K562 (cell line): Measurements from ENCODE around the gene DNAH3. TPM values are rescaled to one million over a fixed set of nuclear protein-coding genes. Genes with fewer than 3 reads are reported as not detected.

Experiments
- ATAC-seq: fragments of 200-7000 bp; cut with Tn5 transposase; 3 replicates; pipeline ENCODE4 v1.9.1; 2020; ENCODE audit warnings: moderate library complexity
- BruUV-seq: library from RNA; stranded (reverse); fragments of 400-500 nt; replicated peaks from 2 replicates; lab custom pipeline; 2021; lab: Mats Ljungman, UMichigan
- CTCF ChIA-PET: fragments of 300-600 bp; formaldehyde crosslinking; extraction: SDS; loops from one replicate; lab custom pipeline; 2021; ENCODE audit warnings: low intra/inter-chr PET ratio; lab: Yijun Ruan, JAX
- POLR2A ChIA-PET: fragments of 300-600, 350-650 bp; sonication (Branson Sonifier 250); formaldehyde crosslinking; extraction: SDS; loops from one replicate; lab custom pipeline; 2021; ENCODE audit warnings: antibody characterized with exemption, inconsistent platforms; lab: Yijun Ruan, JAX
- DNase-seq, 4 experiments: peaks; one replicate each; pipeline versions ENCODE4 v3.0.0 to v3.0.0-alpha.2; 2011 to 2018; ENCODE audit warnings: low spot score in 3 of 4, mixed read lengths in 3 of 4; ENCODE audit errors: extremely low read depth in 1 of 4
- FAIRE-seq: peaks from 2 replicates; lab custom pipeline; 2011; peaks lifted over from hg19 to GRCh38; lab: Jason Lieb, UNC
- H2AFZ ChIP-seq: 2 replicates; pipeline ENCODE4 v1.6.0; 2011; ENCODE audit warnings: low read depth, low read length, control low read depth, inconsistent platforms
- H3K27ac ChIP-seq: fragments of 200-600 bp; 3 replicates; pipeline ENCODE4 v1.8.0; 2011; ENCODE audit warnings: low read depth, mild to moderate bottlenecking, control low read depth, inconsistent platforms, low read length, moderate library complexity, mixed read lengths; ENCODE audit errors: extremely low read depth
- H3K27me3 ChIP-seq, 2 experiments: fragments of 300-600 bp in 1 of 2; 2 replicates in 1 of 2; 3 replicates in 1 of 2; pipeline versions ENCODE4 v1.6.0 to v1.8.0; 2011; ENCODE audit warnings: inconsistent platforms in 2 of 2, low read length in 2 of 2, mild to moderate bottlenecking in 1 of 2, mixed read lengths in 1 of 2, moderate library complexity in 1 of 2; ENCODE audit not compliant: control insufficient read depth in 2 of 2, insufficient read depth in 2 of 2
- H3K36me3 ChIP-seq: fragments of 300-600 bp; 3 replicates; pipeline ENCODE4 v1.8.0; 2011; ENCODE audit warnings: mild to moderate bottlenecking, low read length, inconsistent platforms; ENCODE audit not compliant: control insufficient read depth, insufficient read depth
- H3K4me1 ChIP-seq, 2 experiments: fragments of 200-600 bp in 1 of 2; replicated peaks in 1 of 2; 2 replicates in 1 of 2; 3 replicates in 1 of 2; pipeline versions ENCODE4 v1.5.1 to v1.8.0; 2011; ENCODE audit warnings: inconsistent platforms in 2 of 2, low read length in 2 of 2, mild to moderate bottlenecking in 1 of 2, mixed read lengths in 1 of 2, moderate library complexity in 1 of 2; ENCODE audit not compliant: control insufficient read depth in 2 of 2, insufficient read depth in 2 of 2
- H3K4me2 ChIP-seq: 2 replicates; pipeline ENCODE4 v1.6.1; 2011; ENCODE audit warnings: low read length, control low read depth, inconsistent platforms, mixed read lengths; ENCODE audit not compliant: insufficient read depth
- H3K4me3 ChIP-seq: fragments of 200-600 bp; sonication (generic), shearing (Covaris generic); 2 replicates; pipeline ENCODE4 v1.5.1; 2016; ENCODE audit warnings: control low read depth, inconsistent platforms
- H3K79me2 ChIP-seq: fragments of 200-600 bp; 3 replicates; pipeline ENCODE4 v1.8.0; 2011; ENCODE audit warnings: low read length, inconsistent platforms; ENCODE audit not compliant: control insufficient read depth, insufficient read depth
- H3K9ac ChIP-seq, 2 experiments: 2 replicates each; pipeline versions ENCODE4 v1.6.0 to v1.6.1; 2011; ENCODE audit warnings: low read depth in 2 of 2, low read length in 2 of 2, control low read depth in 1 of 2, inconsistent platforms in 1 of 2, mild to moderate bottlenecking in 1 of 2, mixed read lengths in 1 of 2; ENCODE audit not compliant: insufficient read depth in 1 of 2
- H3K9me1 ChIP-seq: one replicate; pipeline ENCODE4 v1.6.0; 2011; ENCODE audit warnings: inconsistent platforms, mild to moderate bottlenecking, low read length, moderate library complexity; ENCODE audit not compliant: control insufficient read depth, insufficient read depth
- H3K9me3 ChIP-seq: replicated peaks from 2 replicates; pipeline ENCODE4 v1.5.1; 2011; ENCODE audit warnings: low read depth, low read length, inconsistent platforms; ENCODE audit not compliant: control insufficient read depth, insufficient read depth
- H4K20me1 ChIP-seq: replicated peaks from 2 replicates; pipeline ENCODE4 v1.6.1; 2011; ENCODE audit warnings: low read length, inconsistent platforms, mixed read lengths; ENCODE audit not compliant: control insufficient read depth, insufficient read depth
- NKRF ChIP-seq: fragments of 450-650 bp; IDR thresholded peaks from 2 replicates; pipeline ENCODE4 v1.6.1; 2016; ENCODE audit warnings: borderline replicate concordance
- PTTG1 ChIP-seq: fragments of 450-650 bp; IDR thresholded peaks from 2 replicates; pipeline ENCODE4 v1.6.1; 2016; ENCODE audit warnings: low read depth, mild to moderate bottlenecking, missing genetic modification characterization, missing compliant biosample characterization
- USF1 ChIP-seq: sonication (generic); formaldehyde crosslinking; IDR thresholded peaks from 2 replicates; pipeline ENCODE4 v1.9.0; 2022; ENCODE audit warnings: mild to moderate bottlenecking, missing genetic modification reagents
- ZNF41 ChIP-seq: fragments of 250-450 bp; sonication (Bioruptor Pico); conservative IDR thresholded peaks from 2 replicates; pipeline ENCODE4 v1.4.0; 2020; ENCODE audit warnings: mild to moderate bottlenecking
- ZNF512 ChIP-seq: IDR thresholded peaks from 2 replicates; pipeline ENCODE4 v1.6.1; 2016; ENCODE audit warnings: missing genetic modification characterization, missing compliant biosample characterization
- WGBS: fragments of 100-300 bp; shearing (Covaris generic); methylation state at CpG from one replicate; pipeline ENCODE4 v1.1.6; 2016; ENCODE audit warnings: low coverage, mixed read lengths; ENCODE audit not compliant: insufficient coverage; ENCODE audit errors: missing lambda C conversion rate; 5-methylcytosine and 5-hydroxymethylcytosine counted together
- in situ Hi-C: fragments of 300-500 bp; cut with MboI; formaldehyde crosslinking; loops from 4 replicates; pipeline ENCODE4 v1.15.0; 2018; ENCODE audit warnings: inconsistent platforms, mixed read lengths
- intact Hi-C: fragments of 100-400 bp; cut with micrococcal nuclease; formaldehyde crosslinking; loops from 2 replicates; pipeline ENCODE4 v1.14.2; 2022
- polyA plus RNA-seq, 8 experiments: library from polyadenylated mRNA; depleted of rRNA in 4 of 8; stranded (reverse) in 5 of 8; unstranded in 3 of 8; fragments of >200 nt; fragmentation: Nextera tagmentation in 2 of 8; fragmentation: Illumina TruSeq in 1 of 8; extraction: Ambion mirVana in 2 of 8; extraction: Trizol in 1 of 8; gene quantifications; 2 replicates each; pipeline versions ENCODE4 v1.2.1 to v1.2.3, GENCODE V29; 2011 to 2014; ENCODE audit warnings: inconsistent platforms in 1 of 8, missing spikeins in 1 of 8
- total RNA-seq, 7 experiments: library from RNA; depleted of rRNA in 6 of 7; stranded (reverse); fragments of >200 nt in 6 of 7; fragmentation: Illumina TruSeq in 2 of 7; extraction: Trizol in 2 of 7; gene quantifications; 2 replicates each; pipeline versions ENCODE4 v1.2.1 to v1.2.3, GENCODE V29; 2011 to 2021; ENCODE audit warnings: low replicate concordance in 1 of 7
- TF ChIP-seq, protein P1 (sequence below): fragments of 450-650 bp; IDR thresholded peaks from 2 replicates; pipeline ENCODE4 v1.6.1; 2016

Gene DNAH3
- total and polyA plus RNA-seq, 9 of the 15 experiments (the other 6 are each of a cell fraction or from before 2014, with no cell fraction given), result 0.32 to 0.84 (median 0.44) TPM

- CTCF ChIA-PET, result no interaction called here
- no peaks in the 10 kb centered on the region for H3K36me3 ChIP-seq
Measured at GRCh38 chr16:20960899-20961298, 189.7 kb downstream of the DNAH3 start.

More at GRCh38 chr16:20960899-20961298, 189.7 kb downstream of the DNAH3 start:
- in situ Hi-C loops (no loop called here), intact Hi-C loops (no loop called here)
- no peaks in the 10 kb centered on the region for H3K9me1 ChIP-seq
- H3K79me2 ChIP-seq, result no peaks in the 10 kb centered on the region
- BruUV-seq, result no TSS peak
- TF ChIP-seq USF1 (no peak), PTTG1 (tag) (no peak), NKRF (no peak), ZNF512 (tag) (no peak), ZNF41 (CRISPR knock-in tag) (peak; percentile 90)
- TF ChIP-seq, protein P1, sequence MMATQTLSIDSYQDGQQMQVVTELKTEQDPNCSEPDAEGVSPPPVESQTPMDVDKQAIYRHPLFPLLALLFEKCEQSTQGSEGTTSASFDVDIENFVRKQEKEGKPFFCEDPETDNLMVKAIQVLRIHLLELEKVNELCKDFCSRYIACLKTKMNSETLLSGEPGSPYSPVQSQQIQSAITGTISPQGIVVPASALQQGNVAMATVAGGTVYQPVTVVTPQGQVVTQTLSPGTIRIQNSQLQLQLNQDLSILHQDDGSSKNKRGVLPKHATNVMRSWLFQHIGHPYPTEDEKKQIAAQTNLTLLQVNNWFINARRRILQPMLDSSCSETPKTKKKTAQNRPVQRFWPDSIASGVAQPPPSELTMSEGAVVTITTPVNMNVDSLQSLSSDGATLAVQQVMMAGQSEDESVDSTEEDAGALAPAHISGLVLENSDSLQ, result no peak
- ATAC-seq (no peak), FAIRE-seq (no peak), DNase-seq (no peak)
- WGBS, result 26% methylated on average over 5 of the region's 5 CpGs
- POLR2A ChIA-PET, result interaction anchor here (0.7 kb wide), 1 partner anchor 1925 kb away, joined by 3 read pairs; no protein-coding TSS in a partner anchor
- H3K27ac ChIP-seq, result no peak overlapping the region
- H3K27me3 ChIP-seq, result peaks cover 13 to 28% of the 10 kb centered on the region in 2 experiments; a peak in 4 of 5 replicates
- H3K4me1 ChIP-seq, result no peaks in the 10 kb centered on the region; a peak in 1 of 5 replicates
- no peak overlapping the region for H2AFZ ChIP-seq
- H3K9ac ChIP-seq, result no peak overlapping the region
- no peaks in the 10 kb centered on the region; the same call in 1 of the 2 replicates for H4K20me1 ChIP-seq
- no peaks in the 10 kb centered on the region; the same call in 1 of the 2 replicates for H3K9me3 ChIP-seq
- no peak overlapping the region for H3K4me2 ChIP-seq
- no peak overlapping the region for H3K4me3 ChIP-seq
